Lower leg skin (tissue), 4 donors: ENCODE measurements around the gene LTA. TPM values are rescaled to one million over a fixed set of nuclear protein-coding genes. Genes with fewer than 3 reads are reported as not detected.

Experiments
- DNase-seq, 2 donors: peaks; one replicate each; pipeline ENCODE4 v3.0.0-alpha.2; 2019; ENCODE audit warnings: low spot score in 2 of 2
- H3K4me3 ChIP-seq: fragments of 200-600 bp; sonication (generic); 2 replicates; pipeline ENCODE4 v1.5.1; 2017; ENCODE audit warnings: mild to moderate bottlenecking, low read depth; ENCODE audit not compliant: poor library complexity, severe bottlenecking
- CTCF ChIP-seq, 3 donors: fragments of 450-650 bp; IDR thresholded peaks; one replicate each; pipeline ENCODE4 v1.5.1; 2016; ENCODE audit warnings: antibody characterized with exemption in 3 of 3, mild to moderate bottlenecking in 3 of 3, moderate library complexity in 2 of 3
- POLR2A ChIP-seq, 2 donors: fragments of 450-650 bp; IDR thresholded peaks; one replicate each; pipeline ENCODE4 v1.6.1; 2016 to 2017; ENCODE audit warnings: antibody characterized with exemption in 2 of 2, mild to moderate bottlenecking in 1 of 2, moderate library complexity in 1 of 2
- WGBS, 2 donors: methylation state at CpG; one replicate each; pipeline ENCODE4 v1.1.5; 2018; 5-methylcytosine and 5-hydroxymethylcytosine counted together
- intact Hi-C: fragments of 100-400 bp; cut with DNase I; formaldehyde crosslinking; loops from one replicate; pipeline ENCODE4 v1.15.0; 2023; ENCODE audit warnings: low total_unique reads
- total RNA-seq, 4 donors: library from RNA; depleted of rRNA; stranded (reverse); fragments of >200 nt; gene quantifications; one replicate each; pipeline ENCODE4 v1.1.0, GENCODE V29; 2016

Gene LTA, protein sequence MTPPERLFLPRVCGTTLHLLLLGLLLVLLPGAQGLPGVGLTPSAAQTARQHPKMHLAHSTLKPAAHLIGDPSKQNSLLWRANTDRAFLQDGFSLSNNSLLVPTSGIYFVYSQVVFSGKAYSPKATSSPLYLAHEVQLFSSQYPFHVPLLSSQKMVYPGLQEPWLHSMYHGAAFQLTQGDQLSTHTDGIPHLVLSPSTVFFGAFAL
- total RNA-seq = not detected

GRCh38 chr6:31572041-31572911, at the start of gene LTA:
LTA (plus strand) TSS chr6:31572289; CDS start chr6:31572743, 454 bp downstream.
- intact Hi-C loops = no loop called here
- TF ChIP-seq CTCF (IDR thresholded peaks at IDR 0.05) = no peak
- no peak for TF ChIP-seq POLR2A (IDR thresholded peaks at IDR 0.05)
- no peak within 1 kb of the TSS for H3K4me3 ChIP-seq
- 84 to 85% methylated on average over 26 to 27 of the region's 27 CpGs for WGBS, 2 donors
- DNase-seq = peak in 1 of 2 donors; percentile 80

GRCh38 chr6:31525553-31525931, 46.5 kb upstream of the LTA start:
- no peak overlapping the region for H3K4me3 ChIP-seq
- 72 to 73% methylated on average over 8 of the region's 8 CpGs for WGBS, 2 donors
- intact Hi-C loops = no loop called here
- no peak for DNase-seq
- TF ChIP-seq POLR2A (IDR thresholded peaks at IDR 0.05) (no peak), CTCF (IDR thresholded peaks at IDR 0.05) (no peak)

DNA sequence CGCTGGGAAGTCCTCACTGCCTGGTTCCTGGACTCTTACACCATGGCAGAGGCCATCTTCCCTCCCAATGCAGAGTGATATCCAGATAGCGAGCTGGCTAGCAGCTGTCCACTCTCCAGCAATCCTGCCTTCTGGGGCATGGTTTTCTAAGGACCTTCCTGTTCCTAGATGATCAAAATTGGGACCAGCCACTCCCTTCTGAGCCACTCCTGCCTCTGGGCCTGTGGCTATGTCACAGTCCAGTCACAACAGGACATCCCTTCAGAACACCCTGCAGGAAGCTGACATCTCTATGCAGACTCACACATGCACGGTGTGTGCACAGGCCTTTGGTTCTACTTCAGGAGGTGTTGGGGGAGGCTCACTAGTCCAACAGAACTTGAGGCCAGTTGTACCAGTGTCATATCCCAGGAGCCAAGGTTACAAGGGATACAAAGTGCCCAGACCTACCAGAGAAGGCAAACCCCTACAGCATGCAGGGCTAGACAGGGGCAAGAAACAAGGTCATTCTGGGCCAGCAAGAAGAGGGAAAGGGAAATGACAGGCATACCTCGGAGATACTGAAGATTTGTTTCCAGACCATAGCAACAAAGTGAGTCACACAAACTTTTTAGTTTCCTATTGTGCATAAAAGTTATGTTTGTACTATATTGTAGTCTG, 46.0 kb upstream of the LTA start:
- WGBS, 2 donors = 58 to 70% methylated on average over 4 of the region's 4 CpGs
- TF ChIP-seq CTCF (IDR thresholded peaks at IDR 0.05) (no peak), POLR2A (IDR thresholded peaks at IDR 0.05) (no peak)
- intact Hi-C loops = no loop called here

GRCh38 chr6:31528307-31528777, 43.7 kb upstream of the LTA start:
- TF ChIP-seq CTCF (IDR thresholded peaks at IDR 0.05) (no peak), POLR2A (IDR thresholded peaks at IDR 0.05) (no peak)
- intact Hi-C loops = no loop called here
- no peak for DNase-seq
- 76 to 82% methylated on average over 4 of the region's 4 CpGs for WGBS, 2 donors
- H3K4me3 ChIP-seq = no peak overlapping the region

More for the DNA sequence above, 46.0 kb upstream of the LTA start:
- DNase-seq = no peak
- no peak overlapping the region for H3K4me3 ChIP-seq

GRCh38 chr6:31528821-31529328, 43.2 kb upstream of the LTA start, which contains the start of gene MCCD1:
MCCD1 (plus strand) TSS chr6:31528962; CDS start chr6:31529015, 53 bp downstream.
- no peak within 1 kb of the TSS for H3K4me3 ChIP-seq
- WGBS, 2 donors = 51 to 63% methylated on average over 7 of the region's 7 CpGs
- no peak for TF ChIP-seq CTCF (IDR thresholded peaks at IDR 0.05)
- TF ChIP-seq POLR2A (IDR thresholded peaks at IDR 0.05) = no peak
- peak in 1 of 2 donors; percentile 53 for DNase-seq
- intact Hi-C loops = no loop called here
